Measurements from ENCODE around the gene SLC50A1.
"Not testable (repeated sequence)": the region's sequence is repeated elsewhere in the genome, so short reads cannot be mapped to it uniquely, and the experiment has no call there.

Gene SLC50A1

DNA sequence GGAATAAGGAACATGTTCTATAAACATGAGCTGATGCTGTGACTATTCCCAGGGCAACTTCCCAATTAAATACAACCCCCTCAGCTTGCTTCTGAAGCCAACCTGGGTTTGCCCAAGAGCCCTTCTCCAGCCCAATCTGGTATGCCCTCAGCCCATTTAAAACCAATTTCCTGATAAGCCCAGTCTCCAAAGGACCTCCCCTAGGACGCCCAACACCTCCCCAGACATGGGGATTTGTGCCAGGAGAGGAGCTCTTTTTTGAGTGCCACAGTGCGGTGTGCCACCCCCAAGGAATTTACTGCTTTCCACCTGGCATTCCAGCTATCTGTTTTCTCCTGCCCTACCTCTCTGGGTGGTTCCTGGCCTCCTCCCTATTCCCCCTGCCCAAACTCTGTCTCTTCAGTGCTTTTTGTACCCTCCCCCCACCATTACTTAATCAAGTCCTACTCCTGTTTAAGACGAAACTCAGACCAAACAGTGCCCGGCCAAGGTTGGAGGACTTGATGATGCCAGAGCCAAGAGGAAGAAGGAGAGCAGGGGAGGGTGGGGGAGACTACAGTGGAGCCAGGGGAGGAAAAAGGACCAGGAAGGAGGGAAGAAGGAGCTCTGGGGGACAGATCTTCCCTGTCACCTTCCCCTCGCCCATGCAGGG lies 19.4 kb upstream of the SLC50A1 start:
- no peak for DNase-seq (ENCODE audit: low read depth in 2 of 2)

DNA sequence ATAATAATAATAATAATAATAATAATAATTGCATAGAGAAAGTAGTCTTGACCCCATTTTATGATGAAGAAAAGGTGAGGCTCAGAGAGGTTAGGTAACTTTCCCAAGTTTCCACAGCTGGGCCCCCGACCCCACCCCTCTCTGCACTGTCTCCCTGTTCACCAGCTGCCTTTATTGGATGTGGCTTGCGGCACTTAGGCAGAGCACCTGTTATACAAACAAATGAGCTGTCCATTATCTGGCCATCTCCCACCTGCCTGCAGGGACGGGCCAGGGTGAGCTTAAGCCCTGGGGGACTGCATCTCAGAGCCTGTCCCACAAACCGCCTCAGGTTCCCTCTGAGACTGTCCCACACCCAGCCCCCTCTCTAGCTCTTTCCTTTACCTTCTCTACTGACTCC lies 18.0 kb upstream of the SLC50A1 start:
- no peak for DNase-seq (ENCODE audit: low read depth in 2 of 2)

GRCh38 chr1:155118090-155118489 lies 17.6 kb upstream of the SLC50A1 start:
- not testable (repeated sequence) for DNase-seq (ENCODE audit: low read depth in 2 of 2)

GRCh38 chr1:155120253-155120652 lies 15.4 kb upstream of the SLC50A1 start:
- DNase-seq (ENCODE audit: low read depth in 2 of 2): no peak

- DNase-seq (ENCODE audit: low read depth in 2 of 2): no peak
Measured at GRCh38 chr1:155121249-155121648, 14.4 kb upstream of the SLC50A1 start.

GRCh38 chr1:155122308-155122707 lies 13.3 kb upstream of the SLC50A1 start:
- DNase-seq (ENCODE audit: low read depth in 2 of 2): no peak

GRCh38 chr1:155123801-155124200 lies 11.9 kb upstream of the SLC50A1 start:
- DNase-seq (ENCODE audit: low read depth in 2 of 2): no peak

DNA sequence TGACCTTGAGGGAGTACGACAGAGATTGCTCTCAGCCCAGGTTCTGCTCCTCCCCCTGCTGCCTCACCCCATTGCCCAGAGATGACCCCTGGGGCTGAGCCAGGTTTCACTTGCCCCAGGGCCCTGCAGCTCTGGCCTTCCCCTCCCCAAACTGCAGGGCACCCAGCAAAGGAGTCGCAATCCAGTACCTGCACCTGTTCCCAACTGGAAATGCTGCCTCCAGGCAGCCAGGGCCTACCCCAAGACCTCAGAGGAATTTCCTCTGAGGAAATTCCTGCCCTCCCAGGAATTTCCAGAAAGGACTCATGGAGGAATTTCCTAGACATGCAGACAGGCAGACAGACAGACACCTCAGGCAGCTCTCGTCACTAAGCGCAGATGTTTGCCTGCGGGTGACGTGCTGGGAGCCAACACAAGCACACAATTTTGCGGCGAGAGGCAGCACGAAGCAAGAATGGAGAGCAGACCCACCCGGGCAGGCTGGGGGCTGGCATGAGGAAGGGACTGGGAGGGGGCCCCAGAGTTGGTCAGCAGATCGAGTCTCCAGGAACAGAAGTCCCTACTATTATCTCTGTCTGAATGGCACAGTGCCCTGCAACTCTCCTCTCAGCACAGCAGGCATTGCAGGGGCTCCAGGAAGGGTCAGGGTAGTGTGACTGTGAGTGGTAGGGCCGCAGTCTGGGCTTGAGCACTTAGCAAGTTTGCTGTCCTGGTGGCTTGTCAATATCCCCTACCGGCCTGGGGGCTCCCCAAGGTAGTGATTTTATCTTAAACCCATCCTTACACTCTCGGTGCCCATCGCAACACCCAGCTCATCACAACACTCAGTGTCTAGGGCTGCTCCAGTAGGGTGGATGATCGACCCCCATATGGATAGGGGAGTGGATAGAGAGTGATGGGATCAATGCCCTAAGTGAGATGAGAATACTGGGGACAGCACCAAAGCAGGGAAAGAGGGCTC lies 10.9 kb upstream of the SLC50A1 start:
- DNase-seq (ENCODE audit: low read depth in 2 of 2): no peak

DNA sequence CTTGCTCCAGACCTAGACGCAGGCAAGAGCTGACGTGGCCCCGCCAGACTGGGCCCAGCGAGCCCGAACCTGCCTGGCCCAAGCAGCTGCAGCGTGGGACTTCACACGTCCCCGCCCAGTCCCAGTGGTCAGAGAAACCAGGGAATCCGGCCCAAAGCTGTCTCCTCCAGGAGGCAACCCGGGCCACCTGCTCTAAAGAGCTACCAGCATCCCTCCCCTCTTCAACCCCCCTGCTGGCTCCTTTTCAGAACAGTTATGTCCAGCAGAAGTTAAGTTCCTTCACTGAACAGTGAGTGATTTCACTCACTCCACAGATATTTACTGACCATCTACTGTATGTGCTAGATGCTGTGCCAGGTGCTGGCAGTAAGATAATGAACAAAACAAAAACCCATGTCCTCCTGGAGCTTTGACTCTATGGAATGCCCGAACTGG lies 10.1 kb upstream of the SLC50A1 start:
- DNase-seq (ENCODE audit: low read depth in 2 of 2): no peak

DNA sequence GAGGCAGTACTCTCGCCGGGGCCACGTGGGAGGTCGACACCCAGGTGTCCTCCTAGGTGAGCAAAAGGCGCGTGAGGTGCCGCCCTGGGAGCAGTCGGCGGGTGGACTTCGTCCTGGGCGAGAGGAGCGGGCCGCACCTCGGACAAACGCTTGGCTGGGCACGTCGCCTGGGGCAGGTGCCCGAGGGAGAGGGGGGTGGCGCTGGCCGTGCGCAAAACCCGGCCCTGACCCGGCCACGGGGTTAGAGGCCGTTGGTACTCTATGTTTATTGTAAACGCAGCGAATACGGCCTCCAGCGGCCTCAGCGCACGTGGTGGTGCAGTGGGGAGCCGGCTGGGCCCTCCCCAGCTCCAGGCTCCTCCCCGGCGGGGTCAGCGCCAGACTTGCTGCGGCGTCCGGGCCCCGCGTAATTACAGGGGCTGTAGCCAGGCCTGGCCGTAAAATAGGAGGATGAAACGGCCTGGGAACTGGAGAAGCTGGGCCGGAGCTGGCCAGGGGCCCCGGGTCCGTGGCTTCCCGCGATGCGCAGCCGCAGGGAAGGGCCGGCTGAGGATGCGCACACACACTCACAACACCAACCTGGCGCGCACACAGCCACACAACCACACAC lies 9.6 kb upstream of the SLC50A1 start:
- DNase-seq (ENCODE audit: low read depth in 2 of 2): no peak

GRCh38 chr1:155126556-155127104 lies 9.0 kb upstream of the SLC50A1 start:
- no peak for DNase-seq (ENCODE audit: low read depth in 2 of 2)

- peak in 1 of 2 donors; percentile 50 for DNase-seq (ENCODE audit: low read depth in 2 of 2)
Measured at GRCh38 chr1:155127105-155127966, 8.3 kb upstream of the SLC50A1 start, which contains the start of gene EFNA1. TSS of gene EFNA1 (plus strand) at chr1:155127876. CDS start at chr1:155127978, 102 bp downstream.

DNA sequence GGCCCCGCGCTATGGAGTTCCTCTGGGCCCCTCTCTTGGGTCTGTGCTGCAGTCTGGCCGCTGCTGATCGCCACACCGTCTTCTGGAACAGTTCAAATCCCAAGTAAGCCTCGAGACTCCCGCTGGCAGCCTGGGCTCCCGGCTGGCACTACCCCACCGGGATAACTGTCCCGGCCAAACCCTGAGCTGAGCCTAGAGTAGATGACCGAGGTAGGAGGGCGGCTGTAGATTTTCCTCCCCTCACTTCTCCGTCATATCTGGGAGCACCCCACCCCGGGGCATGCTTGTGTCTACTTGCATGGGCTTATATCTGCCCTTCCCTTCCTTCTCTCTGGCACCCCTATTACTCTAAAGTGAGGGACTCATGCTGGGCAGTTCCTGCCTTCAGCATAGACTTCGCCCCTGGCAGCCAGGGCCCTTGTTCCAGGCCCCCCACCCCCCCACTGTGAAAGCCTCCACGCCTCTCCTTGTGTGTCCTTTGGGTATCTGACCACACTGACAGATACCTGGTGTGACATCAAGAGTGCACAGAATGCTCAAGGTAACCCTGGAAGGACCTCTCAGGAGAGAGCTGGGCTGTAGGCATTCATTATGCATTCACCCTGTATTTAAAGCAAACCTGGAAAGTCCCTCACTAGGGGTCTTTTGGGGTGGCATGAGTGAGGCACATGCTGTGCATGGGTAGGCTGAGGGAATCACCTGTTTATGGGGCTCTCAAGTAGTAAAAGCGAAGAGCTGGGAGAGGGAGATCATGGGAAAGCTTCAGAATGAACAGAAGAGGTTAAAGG lies 7.5 kb upstream of the SLC50A1 start:
- DNase-seq (ENCODE audit: low read depth in 2 of 2): no peak

GRCh38 chr1:155128755-155129473 lies 6.7 kb upstream of the SLC50A1 start:
- DNase-seq (ENCODE audit: low read depth in 2 of 2): no peak

- DNase-seq (ENCODE audit: low read depth in 2 of 2): no peak
Measured at GRCh38 chr1:155130272-155131006, 5.2 kb upstream of the SLC50A1 start.

- DNase-seq (ENCODE audit: low read depth in 2 of 2): no peak
Measured at GRCh38 chr1:155131285-155131684, 4.4 kb upstream of the SLC50A1 start.

DNA sequence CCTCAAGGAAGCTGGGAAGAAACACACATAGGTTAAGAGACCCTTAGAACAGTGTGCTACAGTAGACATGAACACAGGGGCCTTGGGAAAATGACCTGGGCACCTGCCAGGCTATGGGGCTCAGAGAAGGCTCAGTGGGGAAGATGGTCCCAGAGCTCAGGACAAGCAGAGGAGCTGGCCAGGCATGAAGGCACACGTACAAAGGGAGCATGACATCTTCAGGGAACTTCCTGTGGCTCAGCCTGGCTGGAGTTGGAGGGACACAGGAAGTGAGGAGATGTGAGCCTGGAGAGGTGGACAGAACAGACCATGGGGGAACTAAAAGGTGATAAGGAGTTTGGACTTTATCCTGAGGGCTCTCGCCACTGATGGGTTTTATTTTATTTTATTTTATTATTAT lies 3.8 kb upstream of the SLC50A1 start:
- DNase-seq (ENCODE audit: low read depth in 2 of 2): no peak

DNA sequence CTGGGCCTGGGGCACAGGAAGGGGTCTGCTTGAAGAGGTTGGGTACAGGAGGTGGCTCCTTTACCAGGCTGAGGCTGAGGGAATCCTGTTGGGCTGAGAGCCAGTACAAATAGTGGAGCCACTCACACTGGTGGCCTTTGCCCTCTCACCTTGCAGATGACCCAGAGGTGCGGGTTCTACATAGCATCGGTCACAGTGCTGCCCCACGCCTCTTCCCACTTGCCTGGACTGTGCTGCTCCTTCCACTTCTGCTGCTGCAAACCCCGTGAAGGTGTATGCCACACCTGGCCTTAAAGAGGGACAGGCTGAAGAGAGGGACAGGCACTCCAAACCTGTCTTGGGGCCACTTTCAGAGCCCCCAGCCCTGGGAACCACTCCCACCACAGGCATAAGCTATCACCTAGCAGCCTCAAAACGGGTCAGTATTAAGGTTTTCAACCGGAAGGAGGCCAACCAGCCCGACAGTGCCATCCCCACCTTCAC lies 1.8 kb upstream of the SLC50A1 start:
- no peak for DNase-seq (ENCODE audit: low read depth in 2 of 2)

- no peak for DNase-seq (ENCODE audit: low read depth in 2 of 2)
Measured at GRCh38 chr1:155134322-155134721, 1.3 kb upstream of the SLC50A1 start.

Measured in stimulated activated CD4-positive, alpha-beta T cell treated with anti-CD3 and anti-CD28 coated beads, Interleukin-1b, Interleukin-23, amount 100 ng/mL, for 4 hours (primary cell).